Ascending aorta (tissue), 2 donors: ENCODE measurements around the gene ACTL8. TPM values are rescaled to one million over a fixed set of nuclear protein-coding genes. Genes with fewer than 3 reads are reported as not detected.

ENCODE experiments used
- DNase-seq, 2 donors: peaks; one replicate each; pipeline ENCODE4 v3.0.0-alpha.2; 2019; ENCODE audit warnings: low spot score in 2 of 2
- H3K27ac ChIP-seq, 2 donors: fragments of 200-600 bp; sonication (generic); one replicate each; pipeline ENCODE4 v1.5.1; 2016 to 2017; ENCODE audit warnings: mild to moderate bottlenecking in 1 of 2
- H3K27me3 ChIP-seq: fragments of 200-600 bp; sonication (generic); one replicate; pipeline ENCODE4 v1.5.1; 2017
- H3K36me3 ChIP-seq, 2 donors: fragments of 200-600 bp; sonication (generic); one replicate each; pipeline ENCODE4 v1.5.1; 2016
- H3K4me1 ChIP-seq, 2 donors: fragments of 200-600 bp; sonication (generic); one replicate each; pipeline ENCODE4 v1.5.1; 2016 to 2017; ENCODE audit warnings: mild to moderate bottlenecking in 1 of 2
- H3K4me3 ChIP-seq, 2 donors: fragments of 200-600 bp; sonication (generic); one replicate each; pipeline ENCODE4 v1.5.1; 2016 to 2017; ENCODE audit warnings: mild to moderate bottlenecking in 1 of 2
- H3K9me3 ChIP-seq, 2 donors: fragments of 200-600 bp; sonication (generic); one replicate each; pipeline ENCODE4 v1.5.1; 2016
- intact Hi-C: fragments of 100-400 bp; cut with DNase I; formaldehyde crosslinking; loops from one replicate; pipeline ENCODE4 v1.15.1; 2023
- total RNA-seq: library from RNA; depleted of rRNA; stranded (reverse); fragments of >200 nt; gene quantifications from one replicate; pipeline ENCODE4 v1.1.0, GENCODE V29; 2016
- TF ChIP-seq, protein P1 (sequence below), 3 experiments: fragments of 200-600 bp in 2 of 3; fragments of 450-650 bp in 1 of 3; sonication (generic) in 2 of 3; IDR thresholded peaks; one replicate each; pipeline ENCODE4 v1.5.1; 2016 to 2019; ENCODE audit warnings: antibody characterized with exemption in 3 of 3, mild to moderate bottlenecking in 1 of 3, moderate library complexity in 1 of 3

The ACTL8 gene
- total RNA-seq, 1 donor from 2014 or later: not detected

DNA sequence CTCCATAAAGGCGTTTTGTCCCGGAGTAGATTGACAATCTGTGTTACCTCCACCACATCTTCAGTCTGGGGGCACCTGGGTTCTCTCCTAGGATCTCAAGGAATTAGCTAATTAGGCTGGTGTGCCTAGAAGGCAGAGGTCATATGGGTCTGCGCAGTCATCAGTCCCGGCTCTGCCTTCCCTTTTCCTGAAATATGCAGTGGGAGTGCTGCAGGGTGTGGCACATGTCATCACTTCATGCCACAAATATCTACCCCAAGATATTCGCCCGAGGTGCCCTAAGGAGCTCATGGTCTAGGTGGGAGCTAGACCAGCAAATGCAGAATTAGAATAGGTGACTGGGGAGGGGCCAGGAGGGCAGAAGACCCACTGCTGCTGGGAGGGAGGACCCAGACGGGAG lies 42.9 kb downstream of the ACTL8 start:
- no peaks in the 10 kb centered on the region for H3K9me3 ChIP-seq
- H3K4me1 ChIP-seq: no peaks in the 10 kb centered on the region
- no peak for DNase-seq
- H3K27ac ChIP-seq: no peak overlapping the region
- TF ChIP-seq, protein P1, sequence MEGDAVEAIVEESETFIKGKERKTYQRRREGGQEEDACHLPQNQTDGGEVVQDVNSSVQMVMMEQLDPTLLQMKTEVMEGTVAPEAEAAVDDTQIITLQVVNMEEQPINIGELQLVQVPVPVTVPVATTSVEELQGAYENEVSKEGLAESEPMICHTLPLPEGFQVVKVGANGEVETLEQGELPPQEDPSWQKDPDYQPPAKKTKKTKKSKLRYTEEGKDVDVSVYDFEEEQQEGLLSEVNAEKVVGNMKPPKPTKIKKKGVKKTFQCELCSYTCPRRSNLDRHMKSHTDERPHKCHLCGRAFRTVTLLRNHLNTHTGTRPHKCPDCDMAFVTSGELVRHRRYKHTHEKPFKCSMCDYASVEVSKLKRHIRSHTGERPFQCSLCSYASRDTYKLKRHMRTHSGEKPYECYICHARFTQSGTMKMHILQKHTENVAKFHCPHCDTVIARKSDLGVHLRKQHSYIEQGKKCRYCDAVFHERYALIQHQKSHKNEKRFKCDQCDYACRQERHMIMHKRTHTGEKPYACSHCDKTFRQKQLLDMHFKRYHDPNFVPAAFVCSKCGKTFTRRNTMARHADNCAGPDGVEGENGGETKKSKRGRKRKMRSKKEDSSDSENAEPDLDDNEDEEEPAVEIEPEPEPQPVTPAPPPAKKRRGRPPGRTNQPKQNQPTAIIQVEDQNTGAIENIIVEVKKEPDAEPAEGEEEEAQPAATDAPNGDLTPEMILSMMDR (IDR thresholded peaks at IDR 0.05): no peak
- no peaks in the 10 kb centered on the region for H3K27me3 ChIP-seq
- intact Hi-C loops: no loop called here
- no peaks in the 10 kb centered on the region for H3K36me3 ChIP-seq
- H3K4me3 ChIP-seq: no peak overlapping the region

DNA sequence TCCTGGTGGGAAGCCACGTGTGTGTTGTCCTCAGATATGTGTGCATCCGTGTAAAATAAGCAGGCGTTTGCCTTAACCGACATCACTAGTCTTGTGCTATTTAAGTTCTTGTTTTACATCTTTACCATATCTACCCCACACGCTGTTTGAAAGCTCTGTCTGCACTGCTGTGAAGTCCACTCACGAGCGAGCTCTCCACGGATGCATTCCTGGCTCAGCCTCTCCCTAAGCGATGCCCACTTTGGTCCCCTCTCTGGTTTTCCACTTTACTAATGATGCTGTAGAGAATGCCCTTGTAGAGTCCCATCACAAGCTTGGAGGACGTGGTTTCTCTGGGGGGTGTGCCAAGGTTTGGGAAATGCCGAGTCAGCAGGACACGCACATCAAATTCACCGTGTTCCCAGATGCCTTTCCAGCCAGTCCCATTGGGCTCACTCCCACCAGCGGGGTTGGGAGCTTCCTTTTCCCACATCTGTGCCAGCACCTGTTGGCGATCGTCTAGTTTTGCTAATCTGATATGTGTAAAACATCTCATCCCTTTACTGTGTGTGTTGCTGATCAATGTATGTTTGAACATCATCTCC lies 43.8 kb downstream of the ACTL8 start:
- TF ChIP-seq, protein P1 (IDR thresholded peaks at IDR 0.05): no peak
- Histone ChIP-seq H3K36me3 (no peaks in the 10 kb centered on the region), H3K9me3 (no peaks in the 10 kb centered on the region), H3K27ac (no peak overlapping the region), H3K27me3 (no peaks in the 10 kb centered on the region), H3K4me1 (no peaks in the 10 kb centered on the region), H3K4me3 (no peak overlapping the region)
- no peak for DNase-seq
- intact Hi-C loops: no loop called here

DNA sequence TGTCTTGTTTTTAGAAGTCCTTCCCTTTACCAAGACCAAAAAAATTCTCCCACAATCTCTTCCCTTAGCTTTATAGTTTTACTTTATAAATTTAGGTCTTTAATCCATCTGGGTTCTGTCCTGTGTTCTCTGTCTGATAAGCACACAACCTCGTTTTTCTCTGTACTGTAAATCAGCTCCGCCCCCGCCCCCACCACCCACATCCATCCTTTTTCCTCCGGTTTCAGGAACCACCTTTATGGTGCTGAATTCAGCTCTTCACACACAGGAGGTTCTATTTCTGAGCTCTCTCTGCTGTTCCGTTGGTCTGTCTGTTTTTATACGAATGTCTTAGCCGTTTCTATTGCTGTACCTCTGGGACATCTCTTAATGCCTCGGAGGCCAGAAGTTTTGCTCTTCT lies 44.5 kb downstream of the ACTL8 start:
- DNase-seq: no peak
- no peak overlapping the region for H3K4me3 ChIP-seq
- no peaks in the 10 kb centered on the region for H3K4me1 ChIP-seq
- no peak overlapping the region for H3K27ac ChIP-seq
- H3K36me3 ChIP-seq: no peaks in the 10 kb centered on the region
- H3K27me3 ChIP-seq: no peaks in the 10 kb centered on the region
- TF ChIP-seq, protein P1 (IDR thresholded peaks at IDR 0.05): no peak
- intact Hi-C loops: no loop called here
- H3K9me3 ChIP-seq: no peaks in the 10 kb centered on the region

DNA sequence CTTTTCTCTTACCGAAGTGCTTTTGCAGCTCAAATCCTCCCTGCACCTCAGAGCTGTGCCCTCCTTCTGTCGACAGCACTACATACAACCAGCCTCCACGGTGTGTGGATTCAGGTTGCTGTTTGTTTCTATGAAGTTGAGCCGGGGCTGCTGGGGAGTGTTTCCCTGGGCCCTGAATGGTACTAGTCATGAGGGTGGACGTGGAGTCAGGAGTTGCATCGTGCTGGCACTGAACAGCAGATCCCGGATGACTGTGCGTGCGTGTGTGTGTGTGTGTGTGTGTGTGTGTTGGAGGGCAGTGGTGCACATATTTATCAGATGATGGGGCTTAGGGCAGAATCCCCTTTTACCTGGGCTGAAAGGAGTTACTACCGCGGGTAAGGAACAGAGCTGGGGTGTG lies 47.0 kb downstream of the ACTL8 start:
- H3K4me3 ChIP-seq: no peak overlapping the region
- no peak for DNase-seq
- TF ChIP-seq, protein P1 (IDR thresholded peaks at IDR 0.05): no peak
- H3K4me1 ChIP-seq: no peaks in the 10 kb centered on the region
- H3K27me3 ChIP-seq: no peaks in the 10 kb centered on the region
- no peak overlapping the region for H3K27ac ChIP-seq
- no peaks in the 10 kb centered on the region for H3K9me3 ChIP-seq
- H3K36me3 ChIP-seq: no peaks in the 10 kb centered on the region
- intact Hi-C loops: no loop called here

DNA sequence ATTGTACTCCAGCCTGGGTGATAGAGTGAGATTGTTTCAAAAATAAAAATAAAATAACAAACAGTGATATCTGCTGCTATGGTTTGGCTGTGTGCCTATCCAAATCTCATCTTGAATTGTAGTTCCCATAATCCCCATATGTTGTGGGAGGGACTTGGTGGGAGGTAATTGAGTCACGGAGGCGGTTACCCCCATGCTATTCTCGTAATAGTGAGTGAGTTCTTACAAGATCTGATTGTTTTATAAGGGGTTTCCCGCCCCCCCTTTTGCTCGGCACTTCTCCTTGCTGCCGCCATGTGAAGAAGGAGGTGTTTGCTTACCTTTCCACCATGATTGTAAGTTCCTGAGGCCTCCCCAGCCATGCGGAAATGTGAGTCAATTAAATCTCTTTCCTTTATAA lies 47.8 kb downstream of the ACTL8 start:
- no peak for DNase-seq
- intact Hi-C loops: no loop called here
- H3K36me3 ChIP-seq: no peaks in the 10 kb centered on the region
- no peak overlapping the region for H3K27ac ChIP-seq
- H3K4me1 ChIP-seq: no peaks in the 10 kb centered on the region
- TF ChIP-seq, protein P1 (IDR thresholded peaks at IDR 0.05): no peak
- no peaks in the 10 kb centered on the region for H3K27me3 ChIP-seq
- H3K9me3 ChIP-seq: no peaks in the 10 kb centered on the region
- no peak overlapping the region for H3K4me3 ChIP-seq
